KG1 (cell line): ENCODE results near the gene STAM2.

Source experiments
- DNase-seq: peaks from one replicate; lab custom pipeline; 2025; lab: John Stamatoyannopoulos, UW

STAM2 gene

GRCh38 chr2:152071518-152071917 is 104.0 kb downstream of the STAM2 start:
- DNase-seq = no peak

DNA sequence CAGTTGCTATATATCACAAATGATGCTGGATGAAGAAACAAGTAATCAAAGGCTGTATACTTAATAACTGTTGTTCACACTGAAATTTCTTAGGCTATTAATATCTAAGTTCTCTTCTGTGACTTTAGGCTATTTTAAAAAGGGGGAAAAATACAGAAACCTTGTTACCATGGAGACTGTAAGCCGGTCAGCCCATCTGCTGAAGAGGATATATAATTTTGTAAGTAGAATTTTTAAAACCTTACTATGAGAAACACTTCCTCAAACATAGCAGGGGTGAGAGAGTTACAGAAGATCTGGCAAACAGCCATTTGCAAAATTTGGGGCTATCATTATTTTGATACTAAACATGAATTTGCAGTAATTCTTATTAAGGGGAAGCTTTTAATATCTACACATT is 104.5 kb downstream of the STAM2 start:
- DNase-seq = no peak

- no peak for DNase-seq
Measured at GRCh38 chr2:152068226-152068625, 107.3 kb downstream of the STAM2 start.

GRCh38 chr2:152067823-152068222 is 107.7 kb downstream of the STAM2 start:
- DNase-seq = no peak
